HL-60 (cell line): ENCODE data around the gene SYTL2.
"Not testable (repeated sequence)": the region's sequence is repeated elsewhere in the genome, so short reads cannot be mapped to it uniquely, and the experiment has no call there.

ENCODE experiments used
- CTCF ChIP-seq: IDR thresholded peaks from one replicate; pipeline ENCODE4 v1.5.1; 2011; ENCODE audit warnings: low read length, control low read depth, inconsistent platforms; ENCODE audit not compliant: insufficient read depth
- GABPA ChIP-seq: IDR thresholded peaks from 2 replicates; pipeline ENCODE4 v1.6.1; 2012; ENCODE audit warnings: low read depth
- POLR2AphosphoS5 ChIP-seq: IDR thresholded peaks from 2 replicates; pipeline ENCODE4 v1.6.1; 2012; ENCODE audit warnings: low read depth
- REST ChIP-seq: IDR thresholded peaks from 2 replicates; pipeline ENCODE4 v1.6.1; 2012; ENCODE audit warnings: low read depth; ENCODE audit not compliant: insufficient replicate concordance
- SPI1 ChIP-seq: IDR thresholded peaks from 2 replicates; pipeline ENCODE4 v1.6.1; 2012; ENCODE audit warnings: low read depth, mild to moderate bottlenecking, borderline replicate concordance

GRCh38 chr11:85852754-85853153 lies 41.8 kb upstream of the SYTL2 start:
- not testable (repeated sequence) for TF ChIP-seq CTCF, POLR2AphosphoS5, REST, GABPA, SPI1
